Ureter (tissue), 1 donor: ENCODE data around the gene ADGRB2. TPM values are rescaled to one million over a fixed set of nuclear protein-coding genes. Genes with fewer than 3 reads are reported as not detected.

Source experiments
- DNase-seq: peaks from one replicate; pipeline ENCODE4 v3.0.0-alpha.2; 2020; ENCODE audit warnings: low spot score
- total RNA-seq: library from RNA; stranded (reverse); gene quantifications from one replicate; pipeline ENCODE4 v1.2.4, GENCODE V29; 2023
- donor health status: DM: yes; HTN: yes; CAD: no.

ADGRB2 gene, protein sequence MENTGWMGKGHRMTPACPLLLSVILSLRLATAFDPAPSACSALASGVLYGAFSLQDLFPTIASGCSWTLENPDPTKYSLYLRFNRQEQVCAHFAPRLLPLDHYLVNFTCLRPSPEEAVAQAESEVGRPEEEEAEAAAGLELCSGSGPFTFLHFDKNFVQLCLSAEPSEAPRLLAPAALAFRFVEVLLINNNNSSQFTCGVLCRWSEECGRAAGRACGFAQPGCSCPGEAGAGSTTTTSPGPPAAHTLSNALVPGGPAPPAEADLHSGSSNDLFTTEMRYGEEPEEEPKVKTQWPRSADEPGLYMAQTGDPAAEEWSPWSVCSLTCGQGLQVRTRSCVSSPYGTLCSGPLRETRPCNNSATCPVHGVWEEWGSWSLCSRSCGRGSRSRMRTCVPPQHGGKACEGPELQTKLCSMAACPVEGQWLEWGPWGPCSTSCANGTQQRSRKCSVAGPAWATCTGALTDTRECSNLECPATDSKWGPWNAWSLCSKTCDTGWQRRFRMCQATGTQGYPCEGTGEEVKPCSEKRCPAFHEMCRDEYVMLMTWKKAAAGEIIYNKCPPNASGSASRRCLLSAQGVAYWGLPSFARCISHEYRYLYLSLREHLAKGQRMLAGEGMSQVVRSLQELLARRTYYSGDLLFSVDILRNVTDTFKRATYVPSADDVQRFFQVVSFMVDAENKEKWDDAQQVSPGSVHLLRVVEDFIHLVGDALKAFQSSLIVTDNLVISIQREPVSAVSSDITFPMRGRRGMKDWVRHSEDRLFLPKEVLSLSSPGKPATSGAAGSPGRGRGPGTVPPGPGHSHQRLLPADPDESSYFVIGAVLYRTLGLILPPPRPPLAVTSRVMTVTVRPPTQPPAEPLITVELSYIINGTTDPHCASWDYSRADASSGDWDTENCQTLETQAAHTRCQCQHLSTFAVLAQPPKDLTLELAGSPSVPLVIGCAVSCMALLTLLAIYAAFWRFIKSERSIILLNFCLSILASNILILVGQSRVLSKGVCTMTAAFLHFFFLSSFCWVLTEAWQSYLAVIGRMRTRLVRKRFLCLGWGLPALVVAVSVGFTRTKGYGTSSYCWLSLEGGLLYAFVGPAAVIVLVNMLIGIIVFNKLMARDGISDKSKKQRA (N-terminal part only)
- total RNA-seq, result 7.5 TPM

DNA sequence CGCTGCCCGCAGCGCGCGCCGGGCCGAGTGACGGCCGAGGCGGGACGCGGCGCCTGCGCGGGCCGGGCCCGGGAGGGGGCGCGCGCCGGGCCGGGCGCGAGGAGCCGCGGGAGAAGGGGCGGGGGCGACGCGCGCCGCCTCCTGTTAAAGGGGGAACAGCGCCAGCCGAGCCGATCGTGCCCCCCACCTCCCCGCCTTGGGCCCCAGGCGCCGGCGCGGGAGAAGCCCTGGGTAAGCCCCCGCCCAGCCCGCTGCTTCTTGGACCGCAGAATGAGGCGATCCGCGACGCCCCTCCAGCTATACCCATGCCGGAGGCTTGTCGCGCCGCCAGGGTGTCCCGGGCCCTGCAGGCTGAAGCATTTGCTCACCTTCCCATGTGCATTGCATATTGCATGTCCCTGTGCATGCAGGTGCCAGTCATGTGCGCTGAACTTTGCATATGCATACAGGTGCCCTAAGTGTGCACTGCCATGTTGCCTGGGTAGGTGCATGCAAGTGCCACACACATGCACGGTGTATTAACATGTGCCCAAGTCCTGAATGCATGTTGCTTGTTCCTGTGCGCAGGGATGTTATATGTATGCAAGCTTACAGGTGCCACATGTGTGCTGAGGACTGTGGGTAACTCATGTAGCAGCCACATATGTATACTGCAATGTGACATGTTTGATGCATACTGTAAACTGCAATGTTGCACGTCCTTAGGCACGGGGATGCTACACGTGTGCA lies at the start of gene ADGRB2:
TSS of gene ADGRB2 (minus strand) at position 29 of the 729 bp plus-strand sequence. CDS start 7,119 bp downstream, outside the sequence.
- no peak for DNase-seq

DNA sequence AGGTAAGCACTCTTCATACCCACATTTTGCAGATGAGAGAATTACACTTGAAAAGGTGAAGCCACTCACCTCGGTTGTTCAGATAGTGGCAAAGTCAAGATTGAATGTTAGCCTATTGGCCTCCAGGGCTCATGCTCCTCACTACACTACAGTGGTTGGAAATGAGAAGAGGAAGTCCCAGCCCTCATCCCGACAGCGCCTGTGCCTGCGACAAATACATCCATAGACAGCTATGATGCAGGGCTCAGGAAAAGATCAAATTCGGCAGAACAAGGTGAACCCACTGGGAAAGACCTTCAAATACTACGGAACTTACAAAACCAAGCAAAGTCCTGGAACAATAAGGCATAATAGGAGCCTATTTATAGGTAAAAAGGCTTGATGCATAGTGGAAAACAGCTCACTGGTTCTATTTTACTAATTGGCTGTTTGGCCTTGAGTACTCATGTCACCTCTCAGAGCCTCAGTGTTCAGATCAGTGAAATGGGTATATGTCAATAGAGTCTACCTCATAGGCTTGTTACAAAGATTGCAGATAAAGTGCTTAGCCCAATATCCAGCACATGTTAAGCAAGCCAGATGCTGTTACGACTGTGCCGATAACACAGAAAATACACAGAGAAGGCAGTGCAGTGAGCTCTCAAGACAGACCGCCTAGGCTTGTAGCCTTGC lies 48.2 kb upstream of the ADGRB2 start:
- DNase-seq, result peak; percentile 5

DNA sequence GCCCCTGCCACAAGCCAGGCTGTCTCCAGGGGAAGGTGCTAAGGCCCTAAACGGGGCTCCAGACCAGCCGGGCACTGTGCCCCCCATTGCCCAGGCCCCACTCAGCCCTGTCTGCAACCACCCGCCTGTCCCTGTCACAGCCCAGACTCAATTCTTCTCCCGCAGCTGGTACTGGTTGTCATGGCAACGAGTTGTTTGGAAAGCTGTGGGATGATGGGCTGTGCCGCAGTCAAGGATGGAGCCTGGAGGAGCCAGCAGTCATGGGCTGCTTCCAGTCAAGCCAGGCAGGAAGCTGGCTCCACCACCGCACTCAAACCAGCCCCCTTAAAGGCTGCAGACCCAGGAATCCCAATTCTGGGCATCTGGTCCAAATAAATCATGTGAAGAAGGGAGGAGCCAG lies 47.5 kb upstream of the ADGRB2 start:
- peak; percentile 38 for DNase-seq

DNA sequence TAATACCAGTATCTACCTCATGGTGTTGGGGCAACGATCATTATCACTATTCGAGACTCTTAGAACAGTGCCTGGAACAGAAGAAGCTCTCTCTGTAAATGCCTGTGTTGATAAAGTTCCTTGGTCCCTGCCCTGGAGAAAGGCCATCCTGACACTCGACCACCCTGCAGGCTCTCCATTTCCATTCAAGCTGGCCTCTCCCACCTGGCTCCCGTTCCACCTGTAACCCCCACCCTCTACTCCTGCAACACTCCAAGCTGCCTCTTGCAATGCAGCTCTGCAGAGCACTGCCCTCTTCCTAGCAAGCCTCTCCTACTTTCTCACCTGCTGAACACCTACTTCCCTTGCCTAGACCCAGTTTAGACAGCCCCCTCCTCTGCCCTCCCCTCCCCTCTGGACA lies 45.6 kb upstream of the ADGRB2 start:
- DNase-seq, result peak; percentile 30

DNA sequence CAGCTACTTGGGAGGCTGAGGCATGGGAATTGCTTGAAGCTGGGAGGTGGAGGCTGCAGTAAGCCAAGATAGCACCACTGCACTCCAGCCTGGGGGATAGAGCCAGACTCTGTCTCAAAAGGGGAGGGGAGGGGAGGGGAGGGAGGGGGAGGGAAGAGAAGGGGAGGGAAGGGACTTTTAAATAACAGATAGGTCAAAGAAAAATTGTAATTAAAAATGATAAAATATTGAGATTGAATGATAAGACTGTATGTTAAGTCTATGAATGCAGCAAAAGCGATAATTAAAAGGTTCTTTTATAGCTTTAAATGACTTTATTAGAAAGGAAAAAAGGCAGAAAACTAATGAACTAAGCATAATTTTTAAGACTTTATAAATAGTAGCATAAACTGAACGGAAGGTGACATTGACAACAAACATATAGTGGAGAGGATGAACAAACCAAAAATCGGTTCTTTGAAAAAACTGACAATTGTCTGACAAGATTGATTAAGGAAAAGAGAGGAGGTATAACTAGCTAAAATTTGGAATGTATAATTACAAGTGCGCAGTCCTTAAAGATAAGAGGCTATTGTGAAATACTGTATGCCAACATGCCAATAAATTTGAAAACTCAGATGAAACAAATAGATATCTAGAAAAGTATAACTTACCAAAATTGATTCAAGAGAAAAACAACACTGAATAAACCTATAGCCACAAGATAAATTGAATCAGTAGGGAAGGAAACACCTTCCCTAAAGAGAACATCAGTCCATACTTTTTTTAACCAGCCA lies 43.3 kb upstream of the ADGRB2 start:
- DNase-seq, result no peak

DNA sequence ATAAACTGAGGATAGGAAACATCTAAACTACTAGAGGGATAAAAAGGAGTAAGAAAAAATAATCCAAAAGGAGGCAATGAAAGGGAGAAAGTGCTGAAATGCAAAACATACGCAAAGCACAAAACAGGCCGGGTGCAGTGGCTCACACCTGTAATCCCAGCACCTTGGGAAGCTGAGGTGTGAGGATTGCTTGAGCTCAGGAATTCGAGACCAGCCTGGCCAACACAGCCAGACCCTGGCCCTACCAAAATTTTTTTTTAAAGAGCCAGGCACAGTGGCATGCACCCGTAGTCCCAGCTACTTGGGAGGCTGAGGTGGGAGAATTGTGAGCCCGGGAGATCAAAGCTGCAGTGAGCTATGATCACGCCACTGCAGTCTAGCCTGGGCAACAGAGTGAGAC lies 41.2 kb upstream of the ADGRB2 start:
- DNase-seq, result peak; percentile 17

DNA sequence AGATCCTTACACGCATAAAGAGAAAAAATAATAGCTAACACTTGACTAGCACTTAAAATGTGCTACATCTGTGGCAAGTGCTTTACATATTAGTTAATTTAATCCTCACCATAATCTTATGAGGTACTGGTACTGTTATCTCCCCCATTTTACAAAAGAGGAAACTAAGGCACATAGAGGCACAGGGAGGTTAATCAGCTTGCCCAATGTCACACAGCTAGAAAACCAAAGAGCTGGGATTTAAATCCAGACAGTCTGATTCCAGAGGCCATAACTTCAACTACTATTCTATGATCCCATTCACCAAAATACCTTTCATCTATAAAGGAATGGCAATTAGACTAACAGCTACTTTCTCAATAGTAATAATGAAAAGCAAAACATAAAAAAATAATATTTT lies 40.0 kb upstream of the ADGRB2 start:
- DNase-seq, result no peak

DNA sequence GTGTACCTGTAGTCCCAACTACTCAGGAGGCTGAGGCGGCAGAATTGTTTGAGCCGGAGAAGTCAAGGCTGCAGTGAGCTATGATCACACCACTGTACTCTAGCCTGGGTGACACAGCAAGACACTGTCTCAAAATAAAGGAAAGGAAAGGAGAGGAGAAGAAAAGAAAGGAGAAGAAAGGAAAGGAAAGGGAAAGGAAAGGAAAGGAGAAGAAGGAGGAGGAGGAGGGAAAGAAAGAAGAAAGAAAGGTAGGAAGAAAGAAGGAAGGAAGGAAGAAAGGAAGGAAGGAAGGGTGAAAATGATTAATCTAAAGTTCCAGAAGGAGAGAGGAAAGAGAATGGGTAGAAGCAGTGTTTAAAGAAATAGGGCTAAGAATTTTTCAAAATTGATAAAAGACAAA lies 39.5 kb upstream of the ADGRB2 start:
- no peak for DNase-seq

DNA sequence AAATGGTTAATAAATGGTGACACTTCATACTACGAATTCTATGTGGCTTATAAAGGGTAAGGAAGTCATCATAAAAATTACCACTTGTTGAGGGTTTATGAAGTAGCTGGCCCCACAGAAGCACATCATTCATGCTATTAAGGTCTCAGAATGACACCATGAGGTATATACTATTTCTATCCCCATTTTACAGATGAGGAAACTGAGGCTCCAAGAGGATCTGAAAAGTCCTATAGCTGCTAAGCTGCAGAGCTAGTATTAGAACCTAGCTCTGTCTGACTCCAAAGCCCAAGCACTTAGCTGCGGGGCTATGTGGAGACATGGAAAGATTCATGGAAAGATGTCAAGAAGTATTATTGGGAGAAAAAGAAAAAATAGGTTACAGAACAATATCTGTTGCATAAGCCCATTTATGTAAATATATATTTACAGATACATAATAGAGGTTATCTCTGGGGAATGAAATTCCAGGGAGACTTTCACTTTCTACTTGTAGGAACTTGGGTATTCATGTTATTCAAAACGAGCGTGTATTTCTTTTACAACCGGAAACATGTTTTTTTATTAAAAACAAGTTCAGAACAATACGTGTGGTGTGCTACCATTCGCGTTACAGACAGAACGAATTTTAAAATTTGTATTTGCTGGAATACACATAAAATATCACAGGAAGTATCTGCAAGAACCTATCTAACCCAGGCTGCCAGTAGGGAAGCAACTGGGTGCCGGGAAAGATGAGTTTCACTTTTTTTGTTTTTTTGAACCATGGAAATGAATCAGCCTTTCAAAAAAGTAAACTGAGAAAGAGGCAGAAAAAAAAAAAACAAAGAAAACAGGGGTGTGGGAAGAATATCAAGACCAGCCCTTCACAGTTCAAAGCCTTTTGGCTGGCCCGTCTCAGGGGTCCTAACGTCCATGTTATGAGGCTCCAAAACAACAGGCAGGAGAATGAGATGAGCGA lies 38.3 kb upstream of the ADGRB2 start:
- peak; percentile 19 for DNase-seq

DNA sequence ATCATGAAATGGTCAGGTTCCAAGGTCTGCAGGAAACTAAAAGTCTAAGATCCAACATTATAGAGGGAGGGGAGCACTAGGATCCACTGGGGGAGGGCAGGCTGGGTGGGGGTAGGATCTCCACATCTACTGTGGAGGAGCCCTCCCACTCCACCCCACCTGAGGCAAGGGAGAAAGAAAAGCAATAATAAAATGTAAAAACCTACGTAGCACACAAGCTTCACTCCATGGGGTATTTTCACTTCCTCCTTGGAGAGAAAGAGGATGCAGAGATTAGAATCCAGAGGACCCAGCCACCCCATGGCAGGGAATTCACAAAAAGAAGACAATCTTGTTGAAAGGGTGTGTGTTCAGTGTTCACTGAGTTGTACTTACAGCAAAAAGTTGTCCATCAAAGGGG lies 37.3 kb upstream of the ADGRB2 start:
- DNase-seq, result peak; percentile 8

DNA sequence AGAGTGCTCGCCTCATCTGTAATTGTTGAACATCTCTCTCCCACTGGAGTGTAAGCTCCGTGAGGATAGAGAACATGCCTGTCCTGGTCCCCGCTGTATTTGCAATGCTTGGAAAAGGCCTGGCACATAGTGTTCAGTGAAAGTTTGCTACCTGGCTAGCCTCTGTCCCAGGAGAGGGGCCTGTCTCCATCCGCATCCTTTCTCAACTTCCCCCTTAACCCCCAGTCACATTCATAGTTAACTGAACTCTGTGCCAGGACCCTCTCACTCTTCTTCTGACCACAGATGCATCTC lies 36.5 kb upstream of the ADGRB2 start:
- peak; percentile 34 for DNase-seq

DNA sequence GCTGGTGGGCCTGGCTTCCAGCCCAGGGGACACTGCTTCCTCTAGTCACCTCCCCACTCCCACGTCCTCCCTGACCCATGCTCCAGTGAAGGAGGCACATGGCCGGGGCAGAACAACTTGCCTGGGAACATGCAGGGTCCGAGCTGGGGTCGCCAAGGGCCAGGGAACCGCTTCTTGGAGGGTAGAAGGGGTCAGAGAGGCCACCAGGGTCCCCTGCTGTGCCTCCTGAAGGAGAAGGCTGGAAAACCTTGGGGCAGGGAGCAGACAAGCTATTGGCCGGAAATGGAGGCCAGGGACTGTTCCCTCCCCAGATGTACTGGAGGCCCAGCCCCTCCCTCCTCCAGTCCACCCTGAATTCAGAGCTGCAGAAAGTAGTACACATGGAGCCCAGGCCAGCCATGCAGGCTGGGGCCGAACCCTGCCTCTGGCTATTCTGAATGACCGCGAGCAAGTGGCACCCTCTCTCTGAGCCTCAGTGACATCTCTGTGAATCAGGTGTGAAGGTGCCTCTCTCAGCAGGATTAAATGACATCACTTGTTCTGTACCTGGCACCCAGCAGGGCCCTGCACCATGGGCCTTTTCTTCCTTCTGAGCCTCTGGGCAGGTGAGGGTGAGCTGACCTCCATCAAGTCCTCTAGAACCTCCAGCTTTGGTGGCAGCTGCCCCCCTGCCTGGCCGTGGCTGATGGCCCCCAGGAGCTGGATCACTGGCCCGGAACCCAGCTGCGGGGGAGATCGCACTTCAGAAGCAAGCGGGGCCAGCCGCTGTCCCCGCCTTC lies 35.9 kb upstream of the ADGRB2 start:
- peak; percentile 35 for DNase-seq

DNA sequence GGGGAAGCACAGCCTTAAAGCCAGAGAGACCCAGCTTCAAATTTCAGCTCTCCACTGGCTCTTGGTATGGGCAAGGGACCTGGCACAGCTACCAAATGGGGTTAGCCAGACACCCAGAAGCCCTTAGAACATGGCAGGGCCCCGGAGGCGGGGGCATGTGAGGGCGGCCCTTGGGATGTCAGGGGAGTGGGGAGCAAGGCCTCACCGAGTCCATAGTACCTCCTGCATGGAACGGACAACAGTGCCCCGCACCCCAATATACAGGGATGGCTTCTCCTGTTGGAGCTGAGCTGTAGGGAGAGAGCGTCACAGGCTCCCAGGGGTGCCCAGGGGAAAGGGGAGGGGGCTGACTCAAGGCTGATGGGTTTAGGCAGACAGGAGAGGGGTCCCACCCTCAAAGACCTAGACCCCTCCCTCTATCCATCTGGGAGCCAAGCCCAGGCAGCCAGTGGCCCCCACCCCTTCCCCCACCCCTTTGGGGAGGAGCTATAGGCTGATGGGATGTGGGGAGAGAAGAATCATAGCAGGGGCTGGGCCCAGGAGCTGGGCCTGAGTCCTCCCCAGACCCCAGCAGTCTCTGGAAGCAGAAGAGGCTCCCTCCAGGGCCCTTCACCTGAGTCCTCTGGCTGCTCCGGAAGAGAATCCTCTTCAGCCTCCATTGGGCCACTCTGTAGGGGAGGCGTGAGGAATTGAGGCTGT lies 35.2 kb upstream of the ADGRB2 start:
- DNase-seq, result peak; percentile 41

DNA sequence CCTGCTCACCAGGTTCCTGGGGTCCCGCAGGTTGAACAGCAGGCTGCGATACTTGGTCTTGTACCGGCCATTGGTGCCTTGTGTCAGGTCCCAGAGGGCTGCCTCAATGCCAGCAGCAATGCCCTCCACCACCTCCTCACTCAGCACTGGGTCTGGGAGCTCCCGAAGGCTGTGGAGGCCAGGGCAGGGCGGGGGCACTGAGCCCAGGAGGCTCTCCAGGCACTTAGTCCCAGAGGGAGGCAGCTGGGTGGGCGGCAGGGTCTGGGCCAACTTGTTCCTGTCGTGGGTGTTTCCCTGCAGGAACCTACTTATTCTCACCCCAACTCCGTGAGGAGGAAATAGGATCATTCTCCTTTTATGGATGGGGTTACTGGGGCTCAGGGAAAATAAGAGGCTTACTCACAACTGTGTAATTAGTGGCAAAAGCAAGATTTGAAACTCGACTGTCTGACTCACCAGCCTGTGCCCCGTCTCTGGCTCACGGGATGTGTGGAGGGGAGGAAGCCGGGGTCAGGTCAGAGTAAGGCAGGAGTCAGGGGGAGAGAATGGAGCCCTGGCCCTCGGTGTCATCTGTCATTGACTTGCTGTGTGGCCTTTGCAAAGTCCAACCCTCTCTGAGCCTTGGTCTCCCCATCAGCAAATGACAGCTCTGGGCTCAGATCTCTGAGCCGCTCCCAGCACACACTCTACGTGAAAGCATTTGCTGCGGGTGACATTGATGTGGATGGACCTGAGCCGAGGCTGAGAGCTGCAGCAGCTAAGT lies 34.5 kb upstream of the ADGRB2 start:
- peak; percentile 58 for DNase-seq

DNA sequence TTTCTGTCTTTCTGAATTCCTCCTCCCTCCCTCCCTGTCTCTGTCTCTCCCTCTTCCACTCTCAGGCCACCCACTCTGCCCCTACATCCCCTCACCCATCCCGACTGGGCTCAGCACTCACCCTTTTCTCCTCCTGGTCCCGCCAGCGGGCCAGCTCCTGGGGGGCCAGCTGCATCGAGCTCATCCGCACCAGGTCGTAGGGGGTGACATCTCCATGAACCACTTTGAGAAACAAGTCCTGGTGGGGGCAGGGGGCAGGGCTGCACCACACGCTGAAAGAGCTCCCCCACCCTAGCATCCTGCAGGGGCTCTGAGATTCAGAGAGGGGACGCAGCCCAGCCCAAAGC lies 33.9 kb upstream of the ADGRB2 start:
- peak; percentile 44 for DNase-seq

DNA sequence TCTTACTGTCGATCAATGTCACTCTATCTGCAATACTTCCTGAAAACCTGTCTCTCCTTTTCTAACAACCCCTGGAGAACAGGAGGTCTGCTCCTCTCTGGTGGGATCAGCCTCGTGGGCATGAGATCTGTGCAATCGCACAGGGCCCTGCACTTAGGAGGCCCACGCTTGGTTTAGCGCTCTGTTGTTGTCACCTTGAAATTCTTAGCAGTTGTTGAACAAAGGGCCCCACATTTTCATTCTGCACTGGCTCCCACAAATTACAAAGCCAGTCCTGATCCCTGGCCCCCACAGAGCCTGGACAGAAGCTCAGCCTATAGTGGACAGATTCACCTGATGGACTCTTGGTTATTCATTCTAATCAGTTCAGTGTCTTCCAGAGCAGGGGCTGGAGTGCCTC lies 33.1 kb upstream of the ADGRB2 start:
- peak; percentile 28 for DNase-seq

DNA sequence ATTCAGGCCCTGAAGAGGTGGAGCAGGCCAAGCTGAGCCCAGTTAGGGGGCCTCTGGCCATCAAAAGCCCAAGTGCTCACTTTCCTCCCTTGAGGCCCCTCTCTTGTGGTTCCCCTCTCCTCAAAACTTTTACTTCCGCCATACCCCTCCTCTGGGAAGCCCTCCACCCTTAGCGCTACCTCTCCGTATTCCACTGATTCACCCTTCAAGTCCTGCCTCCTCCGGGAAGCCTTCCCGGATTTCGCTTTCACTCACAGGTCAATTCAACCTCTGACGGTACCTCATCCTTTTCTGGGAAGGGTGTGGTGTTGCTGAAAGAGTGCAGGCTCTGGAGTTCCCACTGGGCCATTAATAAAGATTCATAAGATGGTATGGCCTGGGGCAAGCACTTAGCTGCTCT lies 32.6 kb upstream of the ADGRB2 start:
- DNase-seq, result peak; percentile 33
